HL-60 (cell line): ENCODE data around the gene AFF3.

Experiments used
- CTCF ChIP-seq: IDR thresholded peaks from one replicate; pipeline ENCODE4 v1.5.1; 2011; ENCODE audit warnings: low read length, control low read depth, inconsistent platforms; ENCODE audit not compliant: insufficient read depth
- REST ChIP-seq: IDR thresholded peaks from 2 replicates; pipeline ENCODE4 v1.6.1; 2012; ENCODE audit warnings: low read depth; ENCODE audit not compliant: insufficient replicate concordance

- TF ChIP-seq REST, result no peak
- TF ChIP-seq CTCF, result no peak
Observed at GRCh38 chr2:99918389-99918788, 224.0 kb downstream of the AFF3 start.
